Measurements from ENCODE around the gene IL26.

DNA sequence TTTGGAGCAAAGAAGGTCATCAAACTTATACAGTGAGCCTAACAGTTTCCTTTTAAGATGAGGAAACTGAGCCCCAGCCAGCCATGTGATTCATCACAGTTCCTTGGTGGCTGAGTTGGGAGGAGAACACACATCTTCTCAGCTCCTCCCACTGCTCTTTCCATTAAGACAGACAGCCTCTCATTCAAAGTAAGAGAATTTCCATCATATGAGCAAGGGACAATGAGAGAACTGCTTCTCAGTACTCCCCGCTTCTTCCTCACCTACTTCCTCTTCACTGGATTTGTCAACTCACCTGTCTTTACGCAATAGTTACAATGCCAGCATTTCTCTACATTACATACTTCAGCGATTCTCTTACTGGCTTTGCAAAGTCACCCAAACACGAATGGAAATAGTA is 68.2 kb downstream of the IL26 start:
- no peak for TF ChIP-seq EP300 (IDR thresholded peaks at IDR 0.05)
- TF ChIP-seq, protein P1, sequence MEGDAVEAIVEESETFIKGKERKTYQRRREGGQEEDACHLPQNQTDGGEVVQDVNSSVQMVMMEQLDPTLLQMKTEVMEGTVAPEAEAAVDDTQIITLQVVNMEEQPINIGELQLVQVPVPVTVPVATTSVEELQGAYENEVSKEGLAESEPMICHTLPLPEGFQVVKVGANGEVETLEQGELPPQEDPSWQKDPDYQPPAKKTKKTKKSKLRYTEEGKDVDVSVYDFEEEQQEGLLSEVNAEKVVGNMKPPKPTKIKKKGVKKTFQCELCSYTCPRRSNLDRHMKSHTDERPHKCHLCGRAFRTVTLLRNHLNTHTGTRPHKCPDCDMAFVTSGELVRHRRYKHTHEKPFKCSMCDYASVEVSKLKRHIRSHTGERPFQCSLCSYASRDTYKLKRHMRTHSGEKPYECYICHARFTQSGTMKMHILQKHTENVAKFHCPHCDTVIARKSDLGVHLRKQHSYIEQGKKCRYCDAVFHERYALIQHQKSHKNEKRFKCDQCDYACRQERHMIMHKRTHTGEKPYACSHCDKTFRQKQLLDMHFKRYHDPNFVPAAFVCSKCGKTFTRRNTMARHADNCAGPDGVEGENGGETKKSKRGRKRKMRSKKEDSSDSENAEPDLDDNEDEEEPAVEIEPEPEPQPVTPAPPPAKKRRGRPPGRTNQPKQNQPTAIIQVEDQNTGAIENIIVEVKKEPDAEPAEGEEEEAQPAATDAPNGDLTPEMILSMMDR (IDR thresholded peaks at IDR 0.05) = no peak
- no peak for TF ChIP-seq POLR2A (IDR thresholded peaks at IDR 0.05)

All from suprapubic skin (tissue), 3 donors.